T-helper 9 cell (primary cell): Measurements from ENCODE around the gene PEX11B.
A peak's percentile ranks its signal among the peaks of the same experiment; 100 is the strongest.
"Not testable (repeated sequence)": the region's sequence is repeated elsewhere in the genome, so short reads cannot be mapped to it uniquely, and the experiment has no call there.

Source experiments
- DNase-seq: peaks from one replicate; pipeline ENCODE4 v3.0.0-alpha.2; 2020

The PEX11B gene

GRCh38 chr1:145951526-145951925 lies 33.0 kb upstream of the PEX11B start:
- DNase-seq = no peak

GRCh38 chr1:145949219-145949618 lies 30.7 kb upstream of the PEX11B start:
- no peak for DNase-seq

GRCh38 chr1:145947551-145947950 lies 29.0 kb upstream of the PEX11B start:
- no peak for DNase-seq

- no peak for DNase-seq
These were observed 28.0 kb upstream of the PEX11B start for GRCh38 chr1:145946477-145946986.

GRCh38 chr1:145944532-145944931 lies 26.0 kb upstream of the PEX11B start:
- no peak for DNase-seq

- DNase-seq = no peak
These were observed 24.4 kb upstream of the PEX11B start for GRCh38 chr1:145942871-145943270.

- DNase-seq = no peak
These were observed 23.9 kb upstream of the PEX11B start for GRCh38 chr1:145942405-145942804.

GRCh38 chr1:145937436-145937835 lies 18.9 kb upstream of the PEX11B start:
- no peak for DNase-seq

GRCh38 chr1:145936247-145936646 lies 17.7 kb upstream of the PEX11B start:
- DNase-seq = no peak

GRCh38 chr1:145935708-145936107 lies 17.2 kb upstream of the PEX11B start:
- DNase-seq = no peak

- not testable (repeated sequence) for DNase-seq
These were observed 14.0 kb upstream of the PEX11B start for GRCh38 chr1:145932522-145933009.

GRCh38 chr1:145927916-145928643 lies 9.6 kb upstream of the PEX11B start:
- DNase-seq = no peak

GRCh38 chr1:145927063-145927886 lies 8.8 kb upstream of the PEX11B start, which contains the start of gene RBM8A:
TSS of gene RBM8A (minus strand) at chr1:145927484. CDS start at chr1:145927426, 58 bp downstream.
- DNase-seq = peak; percentile 84

GRCh38 chr1:145926686-145927062 lies 8.2 kb upstream of the PEX11B start:
- no peak for DNase-seq

- DNase-seq = no peak
These were observed 3.7 kb upstream of the PEX11B start for GRCh38 chr1:145922266-145922665.

- DNase-seq = not testable (repeated sequence)
These were observed 1.8 kb upstream of the PEX11B start for GRCh38 chr1:145920297-145920696.

- no peak for DNase-seq
These were observed 749 bp upstream of the PEX11B start for GRCh38 chr1:145918992-145919939.

GRCh38 chr1:145917595-145917994 lies 922 bp downstream of the PEX11B start:
- no peak for DNase-seq

GRCh38 chr1:145916745-145917144 lies 1.8 kb downstream of the PEX11B start:
- no peak for DNase-seq

- no peak for DNase-seq
These were observed 6.3 kb downstream of the PEX11B start for GRCh38 chr1:145912128-145912641.

GRCh38 chr1:145908653-145909052 lies 9.9 kb downstream of the PEX11B start:
- DNase-seq = no peak
